Gastrocnemius medialis (tissue), 4 donors: ENCODE measurements around the gene MNAT1.

Source experiments
- POLR2A ChIP-seq, 2 donors: fragments of 450-650 bp; IDR thresholded peaks; one replicate each; pipeline ENCODE4 v1.6.1; 2017; ENCODE audit warnings: antibody characterized with exemption in 2 of 2, mild to moderate bottlenecking in 2 of 2, moderate library complexity in 2 of 2
- TF ChIP-seq, protein P1 (sequence below), 5 experiments: fragments of 450-650 bp in 3 of 5; fragments of 200-600 bp in 2 of 5; sonication (generic) in 2 of 5; IDR thresholded peaks in 4 of 5; conservative IDR thresholded peaks in 1 of 5; 1 replicate in 4 of 5; 2 replicates in 1 of 5; pipeline ENCODE4 v1.5.1; 2016 to 2019; ENCODE audit warnings: antibody characterized with exemption in 5 of 5, mild to moderate bottlenecking in 3 of 5, moderate library complexity in 3 of 5

DNA sequence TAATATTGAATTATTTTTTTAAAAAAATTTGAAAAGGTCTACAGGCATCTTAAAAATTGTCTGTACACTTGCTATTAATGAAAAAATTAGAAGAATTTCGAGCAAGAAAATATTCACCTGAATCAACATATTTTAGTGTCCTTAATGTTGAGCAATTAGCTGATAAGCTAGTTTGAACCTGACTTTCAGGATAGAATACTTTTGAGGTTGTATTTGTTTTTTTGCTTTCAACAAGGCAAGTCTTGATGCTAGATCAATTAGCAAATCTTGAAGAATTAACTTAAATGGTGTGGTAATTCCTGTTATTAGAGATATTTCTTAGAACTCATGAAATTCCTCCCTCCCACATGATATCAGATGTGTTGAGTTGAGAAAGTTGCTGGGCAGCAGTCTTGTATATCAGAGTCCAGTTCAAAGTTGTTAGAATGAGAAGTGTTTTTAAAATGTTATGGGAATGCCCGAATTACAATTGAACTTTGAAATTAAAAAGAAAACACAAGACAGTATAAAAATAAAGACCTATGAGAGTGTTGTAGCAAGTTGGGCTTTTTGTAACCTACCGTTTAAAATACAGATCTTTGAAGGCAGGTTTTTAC is 127.1 kb downstream of the MNAT1 start:
- TF ChIP-seq POLR2A (IDR thresholded peaks at IDR 0.05): no peak
- TF ChIP-seq, protein P1, sequence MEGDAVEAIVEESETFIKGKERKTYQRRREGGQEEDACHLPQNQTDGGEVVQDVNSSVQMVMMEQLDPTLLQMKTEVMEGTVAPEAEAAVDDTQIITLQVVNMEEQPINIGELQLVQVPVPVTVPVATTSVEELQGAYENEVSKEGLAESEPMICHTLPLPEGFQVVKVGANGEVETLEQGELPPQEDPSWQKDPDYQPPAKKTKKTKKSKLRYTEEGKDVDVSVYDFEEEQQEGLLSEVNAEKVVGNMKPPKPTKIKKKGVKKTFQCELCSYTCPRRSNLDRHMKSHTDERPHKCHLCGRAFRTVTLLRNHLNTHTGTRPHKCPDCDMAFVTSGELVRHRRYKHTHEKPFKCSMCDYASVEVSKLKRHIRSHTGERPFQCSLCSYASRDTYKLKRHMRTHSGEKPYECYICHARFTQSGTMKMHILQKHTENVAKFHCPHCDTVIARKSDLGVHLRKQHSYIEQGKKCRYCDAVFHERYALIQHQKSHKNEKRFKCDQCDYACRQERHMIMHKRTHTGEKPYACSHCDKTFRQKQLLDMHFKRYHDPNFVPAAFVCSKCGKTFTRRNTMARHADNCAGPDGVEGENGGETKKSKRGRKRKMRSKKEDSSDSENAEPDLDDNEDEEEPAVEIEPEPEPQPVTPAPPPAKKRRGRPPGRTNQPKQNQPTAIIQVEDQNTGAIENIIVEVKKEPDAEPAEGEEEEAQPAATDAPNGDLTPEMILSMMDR (IDR thresholded peaks at IDR 0.05 in 4 of 5, conservative IDR thresholded peaks at IDR 0.05 in 1 of 5): no peak
